H9 (cell line): ENCODE results near the gene GRID2. TPM values are rescaled to one million over a fixed set of nuclear protein-coding genes. Genes with fewer than 3 reads are reported as not detected.

Experiments
- DNase-seq: peaks from one replicate; pipeline ENCODE4 v3.0.0-alpha.2; 2017
- H2AFZ ChIP-seq: one replicate; pipeline ENCODE4 v1.6.1; 2013; ENCODE audit warnings: mild to moderate bottlenecking, low read length, control low read depth, moderate library complexity
- H2AK5ac ChIP-seq: 2 replicates; pipeline ENCODE4 v1.6.1; 2013; ENCODE audit warnings: low read length, control low read depth, mixed read lengths; ENCODE audit not compliant: insufficient read length
- H2BK120ac ChIP-seq: one replicate; pipeline ENCODE4 v1.6.1; 2013; ENCODE audit warnings: low read depth, mild to moderate bottlenecking, low read length, control low read depth, inconsistent platforms; ENCODE audit not compliant: poor library complexity, severe bottlenecking
- H2BK12ac ChIP-seq: 2 replicates; pipeline ENCODE4 v1.6.1; 2013; ENCODE audit warnings: low read length, control low read depth, mixed read lengths, low read depth; ENCODE audit not compliant: insufficient read length
- H2BK15ac ChIP-seq: 2 replicates; pipeline ENCODE4 v1.6.1; 2013; ENCODE audit warnings: low read depth, low read length, control low read depth
- H2BK20ac ChIP-seq: one replicate; pipeline ENCODE4 v1.6.1; 2013; ENCODE audit warnings: low read depth, mild to moderate bottlenecking, low read length, control low read depth, inconsistent platforms; ENCODE audit not compliant: poor library complexity, severe bottlenecking
- H2BK5ac ChIP-seq: 2 replicates; pipeline ENCODE4 v1.6.1; 2013; ENCODE audit warnings: low read length, control low read depth, mixed read lengths; ENCODE audit not compliant: insufficient read length
- H3K14ac ChIP-seq: 2 replicates; pipeline ENCODE4 v1.6.1; 2013; ENCODE audit warnings: low read length, control low read depth; ENCODE audit not compliant: insufficient read depth
- H3K18ac ChIP-seq: 2 replicates; pipeline ENCODE4 v1.6.1; 2013; ENCODE audit warnings: low read depth, mild to moderate bottlenecking, mixed read lengths, low read length, control low read depth; ENCODE audit not compliant: insufficient read length
- H3K23ac ChIP-seq: 2 replicates; pipeline ENCODE4 v1.6.1; 2013; ENCODE audit warnings: low read length, control low read depth, mixed read lengths, low read depth; ENCODE audit not compliant: insufficient read length
- H3K23me2 ChIP-seq: 2 replicates; pipeline ENCODE4 v1.6.1; 2013; ENCODE audit warnings: low read depth, mild to moderate bottlenecking, mixed read lengths, low read length, control low read depth; ENCODE audit not compliant: insufficient read length, poor library complexity, severe bottlenecking
- H3K27ac ChIP-seq: 2 replicates; pipeline ENCODE4 v1.5.1; 2013; ENCODE audit warnings: low read length, control low read depth, mixed read lengths, low read depth; ENCODE audit not compliant: insufficient read length
- H3K27me3 ChIP-seq: 2 replicates; pipeline ENCODE4 v1.6.1; 2013; ENCODE audit warnings: low read length, control low read depth, inconsistent platforms; ENCODE audit not compliant: insufficient read depth
- H3K4ac ChIP-seq: 2 replicates; pipeline ENCODE4 v1.6.1; 2013; ENCODE audit warnings: low read depth, mild to moderate bottlenecking, control low read depth, inconsistent platforms, low read length, moderate library complexity
- H3K4me1 ChIP-seq: 2 replicates; pipeline ENCODE4 v1.6.1; 2013; ENCODE audit warnings: low read length, control low read depth, inconsistent platforms; ENCODE audit not compliant: insufficient read depth
- H3K4me2 ChIP-seq: 2 replicates; pipeline ENCODE4 v1.6.1; 2013; ENCODE audit warnings: low read length, control low read depth, mixed read lengths; ENCODE audit not compliant: insufficient read length, insufficient read depth
- H3K56ac ChIP-seq: 2 replicates; pipeline ENCODE4 v1.6.1; 2013; ENCODE audit warnings: low read depth, mild to moderate bottlenecking, mixed read lengths, low read length, control low read depth; ENCODE audit not compliant: insufficient read length
- H3K79me1 ChIP-seq: 2 replicates; pipeline ENCODE4 v1.6.1; 2013; ENCODE audit warnings: low read depth, mild to moderate bottlenecking, moderate library complexity, low read length, control low read depth, inconsistent platforms; ENCODE audit not compliant: insufficient read depth, poor library complexity, severe bottlenecking
- H3K79me2 ChIP-seq: 2 replicates; pipeline ENCODE4 v1.6.1; 2013; ENCODE audit warnings: low read length, control low read depth, inconsistent platforms; ENCODE audit not compliant: insufficient read depth
- H3K9ac ChIP-seq: 2 replicates; pipeline ENCODE4 v1.6.1; 2013; ENCODE audit warnings: low read length, control low read depth, mixed read lengths; ENCODE audit not compliant: insufficient read length; ENCODE audit errors: extremely low read depth
- H3K9me3 ChIP-seq: one replicate; pipeline ENCODE4 v1.6.1; 2013; ENCODE audit warnings: low read depth, low read length, inconsistent platforms; ENCODE audit not compliant: control insufficient read depth
- H3T11ph ChIP-seq: one replicate; pipeline ENCODE4 v1.6.1; 2013; ENCODE audit warnings: mild to moderate bottlenecking, low read length, control low read depth, inconsistent platforms
- H4K20me1 ChIP-seq: one replicate; pipeline ENCODE4 v1.6.1; 2013; ENCODE audit not compliant: control insufficient read depth, insufficient read length, insufficient read depth
- H4K5ac ChIP-seq: 2 replicates; pipeline ENCODE4 v1.6.1; 2013; ENCODE audit warnings: low read depth, mild to moderate bottlenecking, mixed read lengths, low read length, control low read depth; ENCODE audit not compliant: insufficient read length
- H4K8ac ChIP-seq: replicated peaks from 2 replicates; pipeline ENCODE4 v1.6.1; 2013; ENCODE audit warnings: low read length, control low read depth, mixed read lengths, low read depth; ENCODE audit not compliant: insufficient read length
- H4K91ac ChIP-seq: 2 replicates; pipeline ENCODE4 v1.6.1; 2013; ENCODE audit warnings: low read depth, mild to moderate bottlenecking, moderate library complexity, mixed read lengths, low read length, control low read depth; ENCODE audit not compliant: insufficient read length
- H3K27ac Mint-ChIP-seq, 3 experiments: 2 replicates in 2 of 3; 3 replicates in 1 of 3; pipeline ENCODE4 v1.8.0; 2020 to 2021; ENCODE audit warnings: mixed read lengths in 3 of 3, mild to moderate bottlenecking in 1 of 3, moderate library complexity in 1 of 3
- H3K27me3 Mint-ChIP-seq: 2 replicates; pipeline ENCODE4 v1.8.0; 2021; ENCODE audit warnings: low read depth, mild to moderate bottlenecking, moderate library complexity, mixed read lengths
- H3K36me3 Mint-ChIP-seq, 3 experiments: 2 replicates in 2 of 3; 3 replicates in 1 of 3; pipeline ENCODE4 v1.8.0; 2020 to 2021; ENCODE audit warnings: low read depth in 3 of 3, mixed read lengths in 3 of 3; ENCODE audit not compliant: insufficient read depth in 1 of 3
- H3K4me1 Mint-ChIP-seq, 2 experiments: 2 replicates each; pipeline ENCODE4 v1.8.0; 2020; ENCODE audit warnings: mixed read lengths in 2 of 2
- H3K4me3 Mint-ChIP-seq, 2 experiments: 2 replicates in 1 of 2; 3 replicates in 1 of 2; pipeline ENCODE4 v1.8.0; 2020 to 2021; ENCODE audit warnings: mild to moderate bottlenecking in 2 of 2, mixed read lengths in 2 of 2, moderate library complexity in 1 of 2
- H3K9me3 Mint-ChIP-seq, 2 experiments: 2 replicates in 1 of 2; 3 replicates in 1 of 2; pipeline ENCODE4 v1.8.0; 2020; ENCODE audit warnings: mild to moderate bottlenecking in 2 of 2, mixed read lengths in 2 of 2, moderate library complexity in 1 of 2
- CTCF ChIP-seq: fragments of 200-600 bp; sonication (generic); conservative IDR thresholded peaks from 3 replicates; pipeline ENCODE4 v1.8.0; 2021; ENCODE audit warnings: antibody characterized with exemption, mild to moderate bottlenecking
- WGBS: extraction: QIAGEN DNeasy Blood & Tissue Kit; methylation state at CpG from one replicate; pipeline ENCODE4 v1.1.7; 2013; ENCODE audit warnings: missing lambda C conversion rate, low lambda C conversion rate, mixed read lengths; ENCODE audit not compliant: insufficient read length; ENCODE audit errors: extremely low coverage; 5-methylcytosine and 5-hydroxymethylcytosine counted together
- total RNA-seq: library from RNA; stranded (reverse); gene quantifications from 2 replicates; pipeline ENCODE4 v1.2.1, GENCODE V29; 2021

The GRID2 gene
- total RNA-seq, 1 experiment from 2014 or later, result 21.8 TPM

- Histone ChIP-seq H3K27ac (no peak overlapping the region), H2AK5ac (no peak overlapping the region), H3K4me1 (peaks cover 3% of the 10 kb centered on the region; the same call in 1 of the 2 replicates), H4K91ac (no peak overlapping the region), H3K79me2 (no peaks in the 10 kb centered on the region), H3K14ac (no peak overlapping the region), H4K8ac (no peak overlapping the region), H3K4ac (no peak overlapping the region), H3K9ac (no peak overlapping the region), H2BK20ac (no peak overlapping the region), H2AFZ (no peak overlapping the region), H4K20me1 (no peaks in the 10 kb centered on the region), H3K27me3 (no peaks in the 10 kb centered on the region), H2BK12ac (no peak overlapping the region), H3K4me2 (no peak overlapping the region), H2BK5ac (no peak overlapping the region), H4K5ac (no peak overlapping the region), H3K79me1 (no peaks in the 10 kb centered on the region), H3K18ac (no peak overlapping the region), H3K9me3 (no peaks in the 10 kb centered on the region), H3T11ph (no peak overlapping the region), H3K23ac (no peak overlapping the region), H2BK120ac (no peak overlapping the region), H2BK15ac (no peak overlapping the region), H3K56ac (no peak overlapping the region), H3K23me2 (no peaks in the 10 kb centered on the region)
- Mint-ChIP-seq H3K4me3 (no peak overlapping the region), H3K36me3 (no peaks in the 10 kb centered on the region), H3K27ac (no peak overlapping the region), H3K27me3 (no peaks in the 10 kb centered on the region), H3K9me3 (no peaks in the 10 kb centered on the region), H3K4me1 (peaks cover 10 to 16% of the 10 kb centered on the region in 2 experiments; a peak in 3 of 4 replicates)
- no peak for TF ChIP-seq CTCF
- no peak for DNase-seq
- no CpG with 5 or more reads among the region's 3 CpGs for WGBS
Observed at GRCh38 chr4:93660036-93660435, 1356.3 kb downstream of the GRID2 start.
